GM12878 (cell line): ENCODE measurements around the gene DPY30. TPM values are rescaled to one million over a fixed set of nuclear protein-coding genes. Genes with fewer than 3 reads are reported as not detected.
A peak's percentile ranks its signal among the peaks of the same experiment; 100 is the strongest.

Experiments
- ATAC-seq: fragments of 200-7000 bp; cut with Tn5 transposase; 3 replicates; pipeline ENCODE4 v1.9.1; 2020; ENCODE audit warnings: mild to moderate bottlenecking, moderate library complexity
- BruUV-seq: library from RNA; stranded (reverse); fragments of 400-500 nt; replicated peaks from 2 replicates; lab custom pipeline; 2021; lab: Mats Ljungman, UMichigan
- CTCF ChIA-PET: fragments of 300-600 bp; sonication (Branson Sonifier 250); formaldehyde crosslinking; extraction: SDS; loops from one replicate; lab custom pipeline; 2021; ENCODE audit warnings: inconsistent platforms; lab: Yijun Ruan, JAX
- POLR2A ChIA-PET: fragments of 350-600 bp; formaldehyde crosslinking; extraction: SDS; loops from one replicate; lab custom pipeline; 2021; ENCODE audit warnings: inconsistent platforms; lab: Charles Lee
- RAD21 ChIA-PET: fragments of 300-600 bp; sonication (Branson Sonifier 250); formaldehyde crosslinking; loops from one replicate; lab custom pipeline; 2023; ENCODE audit warnings: antibody characterized with exemption; ENCODE audit not compliant: unreplicated experiment; lab: Charles Lee
- SMC1A ChIA-PET: fragments of 300-600 bp; sonication (Branson Sonifier 250); formaldehyde crosslinking; loops from one replicate; lab custom pipeline; 2023; ENCODE audit not compliant: unreplicated experiment, uncharacterized antibody; lab: Charles Lee
- DNase-seq: peaks from one replicate; pipeline ENCODE4 v3.0.0-alpha.2; 2011; ENCODE audit warnings: low read depth, low spot score
- FAIRE-seq: peaks from 3 replicates; lab custom pipeline; 2011; peaks lifted over from hg19 to GRCh38; lab: Jason Lieb, UNC
- H2AFZ ChIP-seq: 2 replicates; pipeline ENCODE4 v1.6.0; 2011; ENCODE audit warnings: low read depth, low read length, control low read depth; ENCODE audit not compliant: control insufficient read depth
- H3K27ac ChIP-seq: 2 replicates; pipeline ENCODE4 v1.5.1; 2011; ENCODE audit warnings: control low read depth; ENCODE audit not compliant: control insufficient read depth, insufficient read depth
- H3K27me3 ChIP-seq, 2 experiments: replicated peaks in 1 of 2; 2 replicates each; pipeline versions ENCODE4 v1.6.0 to v1.6.1; 2011; ENCODE audit warnings: low read length in 1 of 2; ENCODE audit not compliant: control insufficient read depth in 2 of 2, insufficient read depth in 2 of 2
- H3K36me3 ChIP-seq, 2 experiments: 2 replicates each; pipeline ENCODE4 v1.5.1; 2011; ENCODE audit warnings: low read length in 1 of 2; ENCODE audit not compliant: control insufficient read depth in 2 of 2, insufficient read depth in 2 of 2
- H3K4me1 ChIP-seq: 2 replicates; pipeline ENCODE4 v1.6.1; 2011; ENCODE audit warnings: mild to moderate bottlenecking, low read length, moderate library complexity, mixed read lengths; ENCODE audit not compliant: control insufficient read depth, insufficient read depth
- H3K4me2 ChIP-seq: 2 replicates; pipeline ENCODE4 v1.6.0; 2011; ENCODE audit warnings: control low read depth; ENCODE audit not compliant: control insufficient read depth, insufficient read depth
- H3K4me3 ChIP-seq: fragments of 200-600 bp; sonication (generic); 2 replicates; pipeline ENCODE4 v1.5.1; 2016
- H3K79me2 ChIP-seq: 2 replicates; pipeline ENCODE4 v1.6.0; 2011; ENCODE audit warnings: low read length; ENCODE audit not compliant: control insufficient read depth, insufficient read depth
- H3K9ac ChIP-seq: 2 replicates; pipeline ENCODE4 v1.8.0; 2011; ENCODE audit warnings: low read length, control low read depth, mixed read lengths; ENCODE audit not compliant: control insufficient read depth, insufficient read depth
- H3K9me3 ChIP-seq: replicated peaks from 3 replicates; pipeline ENCODE4 v1.5.1; 2011; ENCODE audit warnings: mild to moderate bottlenecking, low read length; ENCODE audit not compliant: control insufficient read depth, insufficient read depth
- H4K20me1 ChIP-seq: 2 replicates; pipeline ENCODE4 v1.6.0; 2011; ENCODE audit not compliant: control insufficient read depth, insufficient read depth
- E2F8 ChIP-seq: fragments of 450-650 bp; IDR thresholded peaks from 2 replicates; pipeline ENCODE4 v1.6.1; 2018; ENCODE audit warnings: mild to moderate bottlenecking, low read depth, moderate library complexity; ENCODE audit not compliant: partially characterized antibody
- GABPA ChIP-seq: IDR thresholded peaks from 2 replicates; pipeline ENCODE4 v1.6.1; 2014; ENCODE audit warnings: antibody characterized with exemption, low read depth, mild to moderate bottlenecking, inconsistent platforms
- KAT2A ChIP-seq: conservative IDR thresholded peaks from 2 replicates; pipeline ENCODE4 v1.6.1; 2011; ENCODE audit warnings: low read depth, low read length; ENCODE audit not compliant: control insufficient read depth
- NFXL1 ChIP-seq: fragments of 450-650 bp; IDR thresholded peaks from 2 replicates; pipeline ENCODE4 v1.6.1; 2017; ENCODE audit warnings: antibody characterized with exemption, mild to moderate bottlenecking, borderline replicate concordance
- NFYB ChIP-seq: IDR thresholded peaks from 2 replicates; pipeline ENCODE4 v1.6.1; 2011; ENCODE audit warnings: low read depth, mild to moderate bottlenecking, low read length, improper control_type of control experiment, moderate library complexity; ENCODE audit not compliant: insufficient read depth
- PKNOX1 ChIP-seq: fragments of 450-650 bp; IDR thresholded peaks from 2 replicates; pipeline ENCODE4 v1.6.1; 2016; ENCODE audit warnings: mild to moderate bottlenecking
- SIN3A ChIP-seq: IDR thresholded peaks from 2 replicates; pipeline ENCODE4 v1.6.1; 2012; ENCODE audit warnings: low read depth, low read length, improper control_type of control experiment
- TCF12 ChIP-seq: IDR thresholded peaks from 2 replicates; pipeline ENCODE4 v1.6.1; 2011; ENCODE audit warnings: low read depth, mild to moderate bottlenecking, low read length
- ZBTB4 ChIP-seq: fragments of 450-650 bp; formaldehyde crosslinking; IDR thresholded peaks from 2 replicates; pipeline ENCODE4 v1.4.0; 2022; ENCODE audit warnings: mild to moderate bottlenecking, moderate library complexity
- ZZZ3 ChIP-seq: IDR thresholded peaks from 2 replicates; pipeline ENCODE4 v1.6.1; 2011; ENCODE audit warnings: low read depth; ENCODE audit not compliant: control insufficient read depth, insufficient read length
- WGBS: methylation state at CpG from one replicate; pipeline ENCODE4 v1.1.6; 2016; ENCODE audit warnings: low lambda C conversion rate; ENCODE audit not compliant: insufficient replicate concordance, insufficient coverage; ENCODE audit errors: missing lambda C conversion rate; 5-methylcytosine and 5-hydroxymethylcytosine counted together
- in situ Hi-C: fragments of 300-500 bp; cut with MboI; formaldehyde crosslinking; loops from 9 replicates; pipeline ENCODE4 v1.14.3; 2018; ENCODE audit warnings: mixed read lengths
- intact Hi-C: fragments of 100-400 bp; cut with micrococcal nuclease; formaldehyde crosslinking; loops from one replicate; pipeline ENCODE4 v1.14.2; 2022; ENCODE audit not compliant: unreplicated experiment
- polyA plus RNA-seq, 11 experiments: library from polyadenylated mRNA; depleted of rRNA in 4 of 11; unstranded in 6 of 11; stranded (reverse) in 5 of 11; fragments of >200 nt; fragmentation: Nextera tagmentation in 4 of 11; fragmentation: Illumina TruSeq in 1 of 11; extraction: Ambion mirVana in 4 of 11; extraction: Trizol in 1 of 11; gene quantifications; 1 replicate in 1 of 11; 2 replicates in 10 of 11; pipeline versions ENCODE4 v1.2.1 to v1.2.3, GENCODE V29; 2011 to 2016; ENCODE audit warnings: inconsistent platforms in 2 of 11, missing spikeins in 2 of 11, low read depth in 1 of 11
- total RNA-seq, 4 experiments: library from RNA; depleted of rRNA in 3 of 4; stranded (reverse); fragments of >200 nt in 3 of 4; fragmentation: Illumina TruSeq in 1 of 4; extraction: Trizol in 1 of 4; gene quantifications; 2 replicates each; pipeline versions ENCODE4 v1.2.1 to v1.2.3, GENCODE V29; 2013 to 2021
- TF ChIP-seq, protein P1 (sequence below): IDR thresholded peaks from 2 replicates; pipeline ENCODE4 v1.6.1; 2012; ENCODE audit warnings: low read depth, low read length, improper control_type of control experiment
- TF ChIP-seq, protein P2 (sequence below): fragments of 450-650 bp; IDR thresholded peaks from 2 replicates; pipeline ENCODE4 v1.6.1; 2017; ENCODE audit warnings: antibody characterized with exemption, mild to moderate bottlenecking, moderate library complexity

Gene DPY30
- total and polyA plus RNA-seq, 10 of the 15 experiments (the other 5 are each of a cell fraction or from before 2014, with no cell fraction given), result 45.8 to 307 (median 89.2) TPM

DNA sequence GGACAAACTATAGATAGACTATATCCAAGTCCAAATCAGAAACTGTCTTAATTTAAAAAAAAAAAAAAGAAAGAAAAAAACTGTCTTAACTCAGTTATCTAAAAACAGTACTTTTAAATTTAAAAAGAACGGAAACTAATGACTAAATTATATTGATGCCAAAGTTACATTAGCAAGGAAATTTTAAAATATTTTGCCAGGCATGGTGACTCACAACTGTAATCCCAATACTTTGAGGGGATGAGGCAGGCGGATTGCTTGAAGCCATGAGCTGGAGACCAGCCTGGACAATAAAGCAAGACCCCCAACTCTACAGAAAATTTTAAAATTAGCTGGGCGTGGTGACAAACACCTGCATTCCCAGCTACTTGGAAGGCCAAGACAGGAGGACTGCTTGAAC, 59.6 kb downstream of the DPY30 start:
- Histone ChIP-seq H3K36me3 (no peaks in the 10 kb centered on the region; a peak in 3 of 4 replicates), H3K27me3 (no peaks in the 10 kb centered on the region), H4K20me1 (no peaks in the 10 kb centered on the region), H3K79me2 (peaks cover 78% of the 10 kb centered on the region), H3K4me3 (no peak overlapping the region), H3K4me2 (no peak overlapping the region; the same call in 1 of the 2 replicates), H3K9me3 (peaks cover 4% of the 10 kb centered on the region), H3K4me1 (peaks cover 14% of the 10 kb centered on the region; the same call in 1 of the 2 replicates), H2AFZ (no peak overlapping the region), H3K27ac (peak overlapping the region; percentile 72; the same call in 1 of the 2 replicates), H3K9ac (no peak overlapping the region)
- ChIA-PET POLR2A (interaction anchor here (0.7 to 1.9 kb wide), 3 partner anchors 24 to 35 kb away, joined by 4 read pairs; no protein-coding TSS in a partner anchor), RAD21 (interaction anchor here (0.7 kb wide), 1 partner anchor 189 kb away, joined by 3 read pairs; no protein-coding TSS in a partner anchor), CTCF (interaction anchor here (0.8 kb wide), 1 partner anchor 8 kb away, joined by 3 read pairs; no protein-coding TSS in a partner anchor), SMC1A (interaction anchor here (0.9 to 1.4 kb wide), 5 partner anchors 11 to 58 kb away, joined by 3 to 5 read pairs (median 3); no protein-coding TSS in a partner anchor)
- intact Hi-C loops (no loop called here), in situ Hi-C loops (no loop called here)
- ATAC-seq (no peak), FAIRE-seq (no peak), DNase-seq (no peak)
- 96% methylated on average over 3 of the region's 3 CpGs for WGBS
- BruUV-seq, result no TSS peak
- TF ChIP-seq ZBTB4 (CRISPR knock-in tag) (no peak), SIN3A (no peak), NFYB (no peak), PKNOX1 (no peak), KAT2A (no peak), E2F8 (no peak), NFXL1 (no peak), ZZZ3 (no peak), TCF12 (no peak), GABPA (no peak)
- TF ChIP-seq, protein P1, sequence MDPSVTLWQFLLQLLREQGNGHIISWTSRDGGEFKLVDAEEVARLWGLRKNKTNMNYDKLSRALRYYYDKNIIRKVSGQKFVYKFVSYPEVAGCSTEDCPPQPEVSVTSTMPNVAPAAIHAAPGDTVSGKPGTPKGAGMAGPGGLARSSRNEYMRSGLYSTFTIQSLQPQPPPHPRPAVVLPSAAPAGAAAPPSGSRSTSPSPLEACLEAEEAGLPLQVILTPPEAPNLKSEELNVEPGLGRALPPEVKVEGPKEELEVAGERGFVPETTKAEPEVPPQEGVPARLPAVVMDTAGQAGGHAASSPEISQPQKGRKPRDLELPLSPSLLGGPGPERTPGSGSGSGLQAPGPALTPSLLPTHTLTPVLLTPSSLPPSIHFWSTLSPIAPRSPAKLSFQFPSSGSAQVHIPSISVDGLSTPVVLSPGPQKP, result no peak
- TF ChIP-seq, protein P2, sequence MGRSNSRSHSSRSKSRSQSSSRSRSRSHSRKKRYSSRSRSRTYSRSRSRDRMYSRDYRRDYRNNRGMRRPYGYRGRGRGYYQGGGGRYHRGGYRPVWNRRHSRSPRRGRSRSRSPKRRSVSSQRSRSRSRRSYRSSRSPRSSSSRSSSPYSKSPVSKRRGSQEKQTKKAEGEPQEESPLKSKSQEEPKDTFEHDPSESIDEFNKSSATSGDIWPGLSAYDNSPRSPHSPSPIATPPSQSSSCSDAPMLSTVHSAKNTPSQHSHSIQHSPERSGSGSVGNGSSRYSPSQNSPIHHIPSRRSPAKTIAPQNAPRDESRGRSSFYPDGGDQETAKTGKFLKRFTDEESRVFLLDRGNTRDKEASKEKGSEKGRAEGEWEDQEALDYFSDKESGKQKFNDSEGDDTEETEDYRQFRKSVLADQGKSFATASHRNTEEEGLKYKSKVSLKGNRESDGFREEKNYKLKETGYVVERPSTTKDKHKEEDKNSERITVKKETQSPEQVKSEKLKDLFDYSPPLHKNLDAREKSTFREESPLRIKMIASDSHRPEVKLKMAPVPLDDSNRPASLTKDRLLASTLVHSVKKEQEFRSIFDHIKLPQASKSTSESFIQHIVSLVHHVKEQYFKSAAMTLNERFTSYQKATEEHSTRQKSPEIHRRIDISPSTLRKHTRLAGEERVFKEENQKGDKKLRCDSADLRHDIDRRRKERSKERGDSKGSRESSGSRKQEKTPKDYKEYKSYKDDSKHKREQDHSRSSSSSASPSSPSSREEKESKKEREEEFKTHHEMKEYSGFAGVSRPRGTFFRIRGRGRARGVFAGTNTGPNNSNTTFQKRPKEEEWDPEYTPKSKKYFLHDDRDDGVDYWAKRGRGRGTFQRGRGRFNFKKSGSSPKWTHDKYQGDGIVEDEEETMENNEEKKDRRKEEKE, result no peak
